K562 (cell line): ENCODE measurements around the gene NOSIP.

Experiments
- FOSL1 ChIP-seq: fragments of 200-800 bp; sonication (Bioruptor generic); conservative IDR thresholded peaks from 2 replicates; pipeline ENCODE4 v1.6.1; 2016; ENCODE audit warnings: missing genetic modification characterization, missing compliant biosample characterization
- GATAD2B ChIP-seq: fragments of 450-650 bp; IDR thresholded peaks from 2 replicates; pipeline ENCODE4 v1.6.1; 2017; ENCODE audit warnings: mild to moderate bottlenecking, borderline replicate concordance
- NFRKB ChIP-seq: fragments of 450-650 bp; IDR thresholded peaks from 2 replicates; pipeline ENCODE4 v1.6.1; 2016; ENCODE audit warnings: low read depth
- NFYB ChIP-seq: IDR thresholded peaks from 2 replicates; pipeline ENCODE4 v1.6.1; 2011; ENCODE audit warnings: mild to moderate bottlenecking, moderate library complexity; ENCODE audit not compliant: insufficient read length; ENCODE audit errors: extremely low read depth
- POU5F1 ChIP-seq: fragments of 150-350 bp; IDR thresholded peaks from 2 replicates; pipeline ENCODE4 v1.6.1; 2014; ENCODE audit warnings: borderline replicate concordance, low read length, low read depth, mild to moderate bottlenecking; ENCODE audit not compliant: partially characterized antibody
- RCOR1 ChIP-seq, 2 experiments: IDR thresholded peaks; 2 replicates each; pipeline ENCODE4 v1.6.1; 2012; ENCODE audit warnings: low read depth in 2 of 2, low read length in 2 of 2, borderline replicate concordance in 1 of 2, improper control_type of control experiment in 1 of 2
- RFX5 ChIP-seq: IDR thresholded peaks from 2 replicates; pipeline ENCODE4 v1.6.1; 2011; ENCODE audit warnings: low read depth, mild to moderate bottlenecking, improper control_type of control experiment, low read length
- SP1 ChIP-seq: sonication (generic); formaldehyde crosslinking; IDR thresholded peaks from 2 replicates; pipeline ENCODE4 v1.8.1; 2022; ENCODE audit warnings: mild to moderate bottlenecking, missing genetic modification reagents
- ZNF644 ChIP-seq: fragments of 200-800 bp; sonication (Bioruptor generic); IDR thresholded peaks from 2 replicates; pipeline ENCODE4 v1.6.1; 2016; ENCODE audit warnings: low read depth, missing genetic modification characterization, missing compliant biosample characterization

DNA sequence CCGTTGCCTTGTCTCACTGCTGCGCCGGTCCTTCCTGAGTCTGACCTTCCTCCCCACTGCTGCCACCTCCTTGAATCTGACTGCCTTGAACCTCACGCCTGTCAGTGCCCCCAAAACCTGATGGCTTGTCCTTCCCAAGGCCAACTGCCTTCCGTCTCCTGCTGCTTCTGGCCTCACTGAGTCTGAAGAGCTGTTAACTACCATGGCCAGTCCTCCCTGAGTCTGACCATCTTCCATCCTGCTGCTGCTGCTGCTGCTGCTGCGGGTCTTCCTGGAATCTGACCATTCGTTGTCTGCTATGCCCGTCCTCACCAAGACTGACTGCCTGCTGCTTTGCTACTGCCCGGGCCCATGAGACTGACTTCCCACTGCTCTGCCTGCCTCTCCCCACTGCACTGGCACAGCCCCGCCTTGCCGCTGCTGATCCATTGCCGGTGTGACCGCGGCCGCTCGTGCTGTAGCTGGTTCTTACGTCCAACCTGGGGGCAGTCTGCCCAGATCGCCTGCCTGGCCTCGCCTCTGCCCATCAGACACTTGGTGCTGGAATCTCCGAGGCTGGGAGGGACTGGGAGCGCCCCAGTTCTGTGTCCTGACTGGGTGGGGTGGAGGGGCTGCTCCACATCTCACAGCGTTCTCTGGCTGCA is 55.4 kb downstream of the NOSIP start:
- no peak for TF ChIP-seq POU5F1
- TF ChIP-seq FOSL1 (tag) = no peak
- TF ChIP-seq RFX5 = no peak
- no peak for TF ChIP-seq RCOR1 (IDR thresholded peaks at IDR 0.05; ENCODE audit: borderline replicate concordance in 1 of 2, low read depth in 2 of 2, low read length in 2 of 2)
- no peak for TF ChIP-seq GATAD2B
- TF ChIP-seq SP1 (CRISPR knock-in tag) = no peak
- no peak for TF ChIP-seq NFRKB
- no peak for TF ChIP-seq ZNF644 (tag)
- TF ChIP-seq NFYB = no peak
